PFSK-1 (cell line): ENCODE data around the gene ORC1. TPM values are rescaled to one million over a fixed set of nuclear protein-coding genes. Genes with fewer than 3 reads are reported as not detected.
A peak's percentile ranks its signal among the peaks of the same experiment; 100 is the strongest.

Source experiments
- FOXP2 ChIP-seq: optimal IDR thresholded peaks from 2 replicates; pipeline ENCODE3; 2011; ENCODE audit warnings: borderline replicate concordance, control low read depth, inconsistent platforms; ENCODE audit not compliant: insufficient read depth; ENCODE audit errors: extremely low read length, extremely low read depth
- POLR2AphosphoS5 ChIP-seq: IDR thresholded peaks from 2 replicates; pipeline ENCODE4 v1.6.1; 2012; ENCODE audit warnings: low read depth, mild to moderate bottlenecking, control low read depth, low read length, moderate library complexity
- REST ChIP-seq, 2 experiments: IDR thresholded peaks; 2 replicates each; pipeline versions ENCODE4 v1.6.1 to v1.8.0; 2011 to 2012; ENCODE audit warnings: low read depth in 2 of 2, low read length in 2 of 2, control low read depth in 1 of 2, inconsistent platforms in 1 of 2, mild to moderate bottlenecking in 1 of 2, moderate library complexity in 1 of 2; ENCODE audit not compliant: insufficient read depth in 1 of 2
- SIN3A ChIP-seq: IDR thresholded peaks from 2 replicates; pipeline ENCODE4 v1.6.1; 2012; ENCODE audit warnings: mild to moderate bottlenecking, low read length, moderate library complexity, borderline replicate concordance; ENCODE audit not compliant: insufficient read depth
- TAF1 ChIP-seq: IDR thresholded peaks from 2 replicates; pipeline ENCODE4 v1.6.1; 2012; ENCODE audit warnings: low read length, control low read depth, borderline replicate concordance; ENCODE audit not compliant: insufficient read depth
- polyA plus RNA-seq: library from polyadenylated mRNA; unstranded; fragments of >200 nt; gene quantifications from one replicate; pipeline ENCODE4 v1.2.1, GENCODE V29; 2012; ENCODE audit warnings: low read depth, missing spikeins; ENCODE audit not compliant: insufficient read length

Gene ORC1
- polyA plus RNA-seq: 6.6 TPM

- TF ChIP-seq POLR2AphosphoS5 (peak; percentile 88), FOXP2 (peak; percentile 40), SIN3A (peak; percentile 93), REST (IDR thresholded peaks at IDR 0.05; ENCODE audit: insufficient read depth in 1 of 2, low read depth in 2 of 2, low read length in 2 of 2) (no peak; a peak in 1 of 4 replicates), TAF1 (peak; percentile 93)
These were observed at the start of gene ORC1, which contains the start of gene PRPF38A for GRCh38 chr1:52404116-52404974. ORC1 (minus strand) TSS chr1:52404423; CDS start chr1:52402223, 2,200 bp downstream. PRPF38A (plus strand) TSS chr1:52404602; CDS start chr1:52404750, 148 bp downstream.

GRCh38 chr1:52444463-52444862, 40.2 kb upstream of the ORC1 start:
- no peak for TF ChIP-seq TAF1
- TF ChIP-seq FOXP2: no peak
- no peak for TF ChIP-seq SIN3A
- no peak for TF ChIP-seq REST (IDR thresholded peaks at IDR 0.05; ENCODE audit: insufficient read depth in 1 of 2, low read depth in 2 of 2, low read length in 2 of 2)
- TF ChIP-seq POLR2AphosphoS5: no peak

- TF ChIP-seq TAF1 (no peak), SIN3A (no peak), REST (IDR thresholded peaks at IDR 0.05; ENCODE audit: insufficient read depth in 1 of 2, low read depth in 2 of 2, low read length in 2 of 2) (no peak), FOXP2 (no peak), POLR2AphosphoS5 (no peak)
These were observed 35.8 kb upstream of the ORC1 start for GRCh38 chr1:52439976-52440375.

DNA sequence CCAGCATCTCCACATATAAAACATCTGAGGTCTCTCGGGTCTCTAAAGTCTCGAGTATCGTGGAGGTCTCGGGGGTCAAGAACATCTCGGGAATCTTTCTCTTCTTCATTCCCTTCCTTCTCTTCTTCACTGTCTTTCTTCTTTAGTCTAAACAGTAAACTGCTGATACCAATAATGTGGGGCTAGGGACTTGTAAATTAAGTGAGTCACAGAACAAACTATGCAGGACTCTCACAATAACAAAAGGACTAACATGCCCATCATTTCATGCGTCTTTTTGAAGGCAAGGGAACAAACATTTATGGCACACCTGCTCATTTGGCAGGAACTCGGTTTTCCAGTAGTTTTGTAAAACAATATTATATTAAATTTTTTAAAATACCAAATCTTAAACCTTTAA, 32.6 kb upstream of the ORC1 start:
- TF ChIP-seq FOXP2 (no peak), POLR2AphosphoS5 (no peak), SIN3A (no peak), TAF1 (no peak), REST (IDR thresholded peaks at IDR 0.05; ENCODE audit: insufficient read depth in 1 of 2, low read depth in 2 of 2, low read length in 2 of 2) (no peak)
